GM21717 (cell line): ENCODE results near the gene NEDD4.
"Not testable (repeated sequence)": the region's sequence is repeated elsewhere in the genome, so short reads cannot be mapped to it uniquely, and the experiment has no call there.

Experiments
- ATAC-seq: cut with Tn5 transposase; IDR thresholded peaks from one replicate; pipeline ENCODE4 v1.9.1; 2021; ENCODE audit warnings: mild to moderate bottlenecking, moderate library complexity; ENCODE audit not compliant: unreplicated experiment

The NEDD4 gene

DNA sequence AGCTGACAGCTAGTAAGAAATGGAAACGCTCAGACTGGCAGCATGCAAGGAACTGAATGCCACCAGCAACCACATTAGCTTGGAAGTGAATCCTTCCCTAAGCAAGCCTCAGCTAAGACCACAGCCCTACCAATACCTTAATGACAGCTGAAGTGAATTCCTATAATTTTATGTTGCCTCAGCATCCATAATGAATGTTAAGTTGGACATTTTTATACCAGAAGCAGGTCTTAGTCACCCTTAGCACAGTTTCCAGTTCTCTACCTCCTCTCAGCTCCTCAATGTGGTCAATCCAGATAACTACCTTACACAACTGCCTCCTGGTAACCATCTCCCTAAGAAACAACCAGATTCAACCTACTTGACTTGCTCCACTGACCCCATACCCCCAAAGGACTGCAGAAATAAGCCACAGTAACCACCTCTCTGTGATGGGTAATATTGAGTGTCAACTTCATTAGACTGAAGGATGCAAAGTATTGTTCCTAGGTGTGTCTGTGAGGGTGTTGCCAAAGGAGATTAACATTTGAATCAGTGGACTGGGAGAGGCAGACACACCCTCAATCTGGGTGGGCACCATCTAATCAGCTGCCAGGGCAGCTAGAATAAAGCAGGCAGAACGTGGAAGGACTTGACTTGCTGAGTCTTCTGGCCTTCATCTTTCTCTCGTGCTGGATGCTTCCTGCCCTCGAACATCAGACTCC is 33.5 kb downstream of the NEDD4 start:
- no peak for ATAC-seq

DNA sequence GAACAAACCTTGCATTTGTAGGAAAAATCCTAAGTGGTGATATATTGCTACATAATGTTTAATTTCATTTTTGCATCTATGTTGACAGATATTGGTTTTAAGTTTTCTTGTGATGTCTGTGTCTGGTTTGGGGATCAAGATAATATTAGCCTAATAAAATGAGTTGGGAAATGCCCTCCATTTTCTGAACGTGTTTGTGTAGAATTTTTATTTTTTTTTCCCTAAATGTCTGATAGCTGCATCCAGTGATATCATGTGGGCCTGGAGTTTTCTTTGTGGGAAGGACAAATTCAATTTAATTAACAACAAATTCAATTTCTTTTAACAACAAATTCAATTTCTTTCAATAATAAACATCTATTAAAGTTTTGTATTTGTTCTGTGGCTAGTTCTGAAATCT is 35.1 kb downstream of the NEDD4 start:
- ATAC-seq = no peak

- no peak for ATAC-seq
These were observed 38.4 kb downstream of the NEDD4 start for GRCh38 chr15:55954862-55955605.

DNA sequence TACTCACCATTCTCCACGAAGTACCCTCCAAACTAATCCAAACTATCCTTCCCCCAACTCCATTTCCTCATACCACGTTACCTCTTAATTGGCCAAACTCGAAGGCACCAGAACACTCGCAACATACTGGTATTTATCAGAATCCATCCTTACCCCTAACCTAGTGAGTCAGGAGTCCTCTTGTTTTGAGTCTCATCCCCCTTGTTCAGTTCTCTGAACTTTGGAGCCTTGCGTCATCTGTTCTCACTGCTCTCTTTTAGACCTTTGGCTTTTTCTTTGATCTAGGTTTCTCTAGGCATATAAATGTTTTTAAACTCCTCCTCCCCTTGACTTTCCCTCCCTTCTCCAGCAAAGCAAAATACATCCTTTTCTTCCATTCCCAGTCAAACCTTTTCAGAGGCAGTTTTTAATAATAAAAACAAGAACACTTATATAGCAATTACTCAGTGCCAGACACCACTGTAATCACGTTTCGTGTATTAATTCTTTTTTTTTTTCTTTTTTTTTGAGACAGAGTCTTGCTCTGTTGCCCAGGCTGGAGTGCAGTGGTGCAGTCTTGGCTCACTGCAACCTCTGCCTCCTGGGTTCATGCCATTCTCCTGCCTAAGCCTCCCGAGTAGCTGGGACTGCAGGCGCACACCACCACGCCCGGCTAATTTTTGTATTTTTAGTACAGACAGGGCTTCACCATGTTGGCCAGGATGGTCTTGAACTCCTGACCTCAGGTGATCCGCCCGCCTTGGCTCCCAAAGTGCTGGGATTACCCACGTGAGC is 40.7 kb downstream of the NEDD4 start:
- not testable (repeated sequence) for ATAC-seq

- not testable (repeated sequence) for ATAC-seq
These were observed 48.8 kb downstream of the NEDD4 start for GRCh38 chr15:55944606-55945005.

DNA sequence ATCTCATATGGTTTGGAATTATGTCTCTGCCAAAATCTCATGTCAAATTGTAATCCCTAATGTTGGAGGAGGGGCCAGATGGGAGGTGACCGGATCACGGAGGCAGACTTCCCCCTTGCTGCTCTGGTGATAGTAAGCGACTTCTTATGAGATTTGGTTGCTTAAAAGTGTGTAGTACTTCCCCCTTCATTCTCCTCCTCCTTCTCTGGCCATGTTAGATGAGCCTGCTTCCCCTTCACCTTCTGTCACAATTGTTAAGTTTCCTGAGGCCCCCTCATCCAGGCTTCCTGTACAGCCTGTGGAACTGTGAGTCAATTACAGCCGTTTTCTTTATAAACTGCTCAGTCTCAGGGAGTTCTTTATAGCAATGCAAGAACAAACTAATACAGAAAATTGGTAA is 51.1 kb downstream of the NEDD4 start:
- no peak for ATAC-seq

DNA sequence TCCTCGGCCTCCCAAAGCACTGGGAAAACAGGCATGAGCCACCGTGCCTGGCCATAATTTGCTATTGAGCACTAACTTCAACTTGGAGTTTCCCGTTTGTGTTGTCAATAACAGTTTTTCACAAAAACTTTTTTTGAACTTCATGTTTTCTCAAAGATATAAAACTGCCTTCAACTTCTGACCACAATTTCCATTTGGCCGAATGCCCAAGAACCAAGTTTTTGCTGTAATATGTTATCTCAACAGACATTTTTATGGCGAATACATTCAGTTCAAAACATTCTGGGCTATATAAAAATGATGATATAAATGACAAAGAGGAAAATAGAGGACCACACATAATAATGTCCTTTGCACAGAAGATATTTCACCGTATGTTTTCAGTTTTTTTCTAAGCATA is 56.4 kb downstream of the NEDD4 start:
- no peak for ATAC-seq

GRCh38 chr15:55928955-55929354 is 64.5 kb downstream of the NEDD4 start:
- ATAC-seq = no peak

DNA sequence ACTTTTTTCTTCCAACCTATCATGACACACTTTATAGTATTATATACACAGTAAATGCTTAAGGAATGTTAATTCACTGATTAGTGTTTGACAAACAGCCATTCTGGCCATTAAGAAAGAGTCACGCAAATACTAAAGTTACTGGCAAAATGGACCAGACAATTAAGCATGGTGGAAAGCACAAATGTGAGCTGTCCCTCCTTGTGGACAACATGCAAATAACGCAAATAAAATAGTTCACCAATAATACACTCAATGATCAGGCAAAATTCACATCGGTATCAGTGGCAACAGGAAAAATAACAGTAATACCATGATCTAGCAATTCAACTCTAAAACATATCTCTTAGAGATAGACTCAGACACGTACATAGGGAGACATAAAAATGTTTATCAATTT is 71.7 kb downstream of the NEDD4 start:
- no peak for ATAC-seq

GRCh38 chr15:55917881-55918296 is 75.5 kb downstream of the NEDD4 start:
- ATAC-seq = no peak

- no peak for ATAC-seq
These were observed 76.6 kb downstream of the NEDD4 start for GRCh38 chr15:55916666-55917409.

GRCh38 chr15:55915876-55916567 is 77.4 kb downstream of the NEDD4 start:
- no peak for ATAC-seq

DNA sequence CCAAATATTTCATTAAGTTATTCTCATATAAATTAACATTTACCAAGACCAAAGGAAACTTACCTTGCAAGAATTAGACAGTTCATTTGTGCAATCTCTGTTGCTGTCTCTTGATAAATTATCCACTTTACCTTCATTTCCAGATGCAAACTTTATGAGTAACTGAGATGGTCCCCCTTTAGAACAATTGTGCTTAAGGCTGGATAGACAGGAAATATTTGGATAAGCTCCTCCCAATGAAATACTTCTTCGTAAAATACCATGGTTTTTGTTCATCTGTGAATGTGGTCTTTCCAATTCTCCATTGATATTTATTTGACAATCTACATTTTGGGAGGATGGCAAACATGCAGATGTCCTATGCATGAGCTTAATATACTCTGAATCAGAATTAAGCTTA is 78.2 kb downstream of the NEDD4 start:
- no peak for ATAC-seq

- ATAC-seq = no peak
These were observed 79.0 kb downstream of the NEDD4 start for GRCh38 chr15:55914446-55914845.

GRCh38 chr15:55912982-55913381 is 80.4 kb downstream of the NEDD4 start:
- no peak for ATAC-seq

DNA sequence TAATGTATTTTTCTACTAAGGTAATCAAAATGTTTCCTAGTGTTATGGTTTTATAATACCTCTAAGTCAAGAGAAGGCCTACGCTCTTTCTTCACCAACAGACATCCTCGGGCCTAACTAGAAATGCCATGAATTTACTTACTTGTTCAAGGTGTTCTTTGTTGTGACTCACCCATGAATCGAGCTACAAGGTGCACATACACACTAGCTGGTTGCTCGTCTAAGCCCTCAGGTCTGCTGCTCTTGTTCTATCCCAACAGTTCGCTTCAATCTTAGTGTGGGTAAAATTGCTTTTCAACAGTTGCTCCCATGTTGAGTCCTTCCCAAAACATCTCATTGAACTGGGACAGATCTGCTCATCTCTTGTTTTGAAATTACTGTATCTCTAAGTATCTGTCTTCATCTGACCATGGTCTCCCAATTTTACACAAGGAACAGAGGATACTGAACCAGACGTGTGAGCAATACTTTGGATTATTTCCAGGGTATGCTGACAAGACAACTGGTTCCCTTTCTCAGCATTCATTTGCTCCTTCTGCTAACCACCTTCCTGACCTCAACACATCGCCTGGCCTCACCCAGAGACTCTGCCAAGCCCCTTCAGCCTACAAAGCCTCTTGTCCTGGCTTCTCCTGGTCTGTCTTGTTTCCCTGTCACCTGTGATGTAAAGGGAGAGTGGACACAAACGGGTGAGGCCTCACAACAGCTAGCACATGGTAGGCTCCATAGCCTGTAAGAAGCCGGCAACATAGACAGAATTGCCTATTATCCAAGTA is 84.2 kb downstream of the NEDD4 start:
- no peak for ATAC-seq

DNA sequence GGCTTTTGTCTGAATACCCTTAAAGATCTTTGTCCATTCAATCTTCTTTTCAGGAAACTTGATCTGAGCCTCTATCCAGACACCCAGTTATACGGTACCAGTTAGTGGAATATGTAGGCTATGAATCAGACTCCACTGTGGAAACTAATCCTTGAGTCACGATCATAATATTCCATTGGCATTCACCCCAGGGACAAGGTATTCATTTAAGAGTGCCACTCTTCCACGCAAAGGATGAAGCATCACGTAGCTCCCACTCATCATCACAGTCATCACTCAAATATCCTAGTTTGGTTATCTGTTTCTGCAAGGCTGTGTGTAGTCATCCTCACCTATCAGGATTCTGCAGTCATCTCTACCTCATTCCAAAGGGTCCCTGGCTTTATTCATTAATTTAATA is 85.6 kb downstream of the NEDD4 start:
- ATAC-seq = no peak

DNA sequence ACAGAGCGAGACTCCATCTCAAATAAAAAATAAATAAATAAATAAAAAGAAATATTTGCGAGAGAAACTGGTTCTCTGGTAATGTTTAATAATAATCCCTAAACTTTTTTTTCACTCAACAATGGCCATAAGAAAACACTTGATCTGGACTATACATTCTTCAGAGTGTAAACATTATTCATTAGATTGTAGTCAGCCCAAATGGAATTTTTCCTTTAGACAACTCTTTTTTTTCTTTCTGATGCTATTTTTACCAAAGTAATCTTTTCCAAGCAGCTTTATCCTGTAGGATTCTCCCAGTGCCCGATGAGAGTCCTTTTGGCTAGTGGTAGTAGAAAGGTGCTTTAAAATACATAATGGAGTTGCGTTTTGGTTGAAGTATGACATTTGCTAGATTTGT is 90.4 kb downstream of the NEDD4 start:
- ATAC-seq = no peak

- ATAC-seq = no peak
These were observed 93.4 kb downstream of the NEDD4 start for GRCh38 chr15:55900019-55900418.

DNA sequence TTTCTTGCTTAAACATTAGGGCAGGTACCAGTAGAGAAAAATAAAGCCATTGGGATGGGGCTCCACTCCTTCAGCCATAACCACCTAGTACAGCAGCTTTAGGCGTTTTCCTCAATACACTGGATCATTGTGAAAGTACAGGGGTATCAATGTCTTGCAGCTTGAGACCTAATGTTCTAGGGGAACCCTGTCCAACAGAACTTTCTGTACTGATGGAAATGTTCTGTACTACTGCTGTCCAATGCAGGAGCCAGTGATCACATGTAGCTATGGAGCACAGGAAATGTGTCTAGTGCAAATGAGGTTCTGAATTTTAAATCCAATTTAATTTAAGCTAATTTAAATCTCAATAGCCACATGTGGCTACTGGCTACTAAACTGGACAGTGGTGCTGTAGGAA is 93.9 kb downstream of the NEDD4 start:
- ATAC-seq = no peak
